HepG2 (cell line): ENCODE data around the gene GDAP1L1. TPM values are rescaled to one million over a fixed set of nuclear protein-coding genes. Genes with fewer than 3 reads are reported as not detected.

Source experiments
- ARID4A ChIP-seq: sonication (generic); formaldehyde crosslinking; IDR thresholded peaks from 2 replicates; pipeline ENCODE4 v1.5.0; 2020; ENCODE audit warnings: mild to moderate bottlenecking, missing genetic modification reagents, borderline replicate concordance
- GATAD2A ChIP-seq: IDR thresholded peaks from 2 replicates; pipeline ENCODE4 v1.6.1; 2016
- LBX2 ChIP-seq: sonication (generic); formaldehyde crosslinking; IDR thresholded peaks from 2 replicates; pipeline ENCODE4 v1.5.0; 2020; ENCODE audit warnings: missing genetic modification reagents, mild to moderate bottlenecking, borderline replicate concordance
- MBD4 ChIP-seq: IDR thresholded peaks from 2 replicates; pipeline ENCODE4 v1.6.1; 2012; ENCODE audit warnings: low read length, inconsistent platforms, borderline replicate concordance
- MNT ChIP-seq: fragments of 450-650 bp; IDR thresholded peaks from 2 replicates; pipeline ENCODE4 v1.6.1; 2016
- MTF1 ChIP-seq: sonication (generic); formaldehyde crosslinking; IDR thresholded peaks from 2 replicates; pipeline ENCODE4 v1.5.0; 2020; ENCODE audit warnings: missing genetic modification reagents
- MXD4 ChIP-seq: IDR thresholded peaks from 2 replicates; pipeline ENCODE4 v1.6.1; 2016; ENCODE audit warnings: mild to moderate bottlenecking, missing biosample characterization, missing genetic modification reagents
- NR2C2 ChIP-seq: sonication (generic); formaldehyde crosslinking; IDR thresholded peaks from 2 replicates; pipeline ENCODE4 v1.4.0; 2020; ENCODE audit warnings: missing genetic modification reagents, mild to moderate bottlenecking, moderate library complexity, borderline replicate concordance
- NR2F2 ChIP-seq: IDR thresholded peaks from 2 replicates; pipeline ENCODE4 v1.6.1; 2012; ENCODE audit warnings: low read depth, inconsistent platforms, borderline replicate concordance
- PTBP1 ChIP-seq: fragments of 200-400 bp; formaldehyde crosslinking; IDR thresholded peaks from 2 replicates; pipeline ENCODE4 v1.6.1; 2018; ENCODE audit warnings: low read length, low read depth; ENCODE audit not compliant: poor library complexity, severe bottlenecking
- RFX1 ChIP-seq: fragments of 450-650 bp; IDR thresholded peaks from 2 replicates; pipeline ENCODE4 v1.6.1; 2017
- SKI ChIP-seq: fragments of 450-650 bp; IDR thresholded peaks from one replicate; pipeline ENCODE4 v1.6.1; 2018; ENCODE audit warnings: mild to moderate bottlenecking; ENCODE audit not compliant: partially characterized antibody
- SUZ12 ChIP-seq: fragments of 150-350 bp; IDR thresholded peaks from 2 replicates; pipeline ENCODE4 v1.6.1; 2014; ENCODE audit warnings: low read depth, low read length
- THRA ChIP-seq: sonication (generic); formaldehyde crosslinking; IDR thresholded peaks from 2 replicates; pipeline ENCODE4 v1.4.0; 2020; ENCODE audit warnings: missing genetic modification reagents, borderline replicate concordance
- ZBTB14 ChIP-seq: sonication (generic); formaldehyde crosslinking; IDR thresholded peaks from 2 replicates; pipeline ENCODE4 v1.4.0; 2020; ENCODE audit warnings: missing genetic modification reagents
- ZFP1 ChIP-seq: IDR thresholded peaks from 2 replicates; pipeline ENCODE4 v1.6.1; 2016
- ZNF232 ChIP-seq: sonication (generic); formaldehyde crosslinking; IDR thresholded peaks from 2 replicates; pipeline ENCODE4 v1.4.0; 2020; ENCODE audit warnings: missing genetic modification reagents, borderline replicate concordance
- ZNF354B ChIP-seq: sonication (generic); formaldehyde crosslinking; IDR thresholded peaks from 2 replicates; pipeline ENCODE4 v1.8.0; 2022; ENCODE audit warnings: mild to moderate bottlenecking, missing genetic modification reagents
- ZNF543 ChIP-seq: sonication (generic); formaldehyde crosslinking; IDR thresholded peaks from 2 replicates; pipeline ENCODE4 v1.4.0; 2020; ENCODE audit warnings: mild to moderate bottlenecking, missing genetic modification reagents
- ZNF597 ChIP-seq: sonication (generic); formaldehyde crosslinking; IDR thresholded peaks from 2 replicates; pipeline ENCODE4 v1.5.0; 2020; ENCODE audit warnings: missing genetic modification reagents
- ZNF605 ChIP-seq: sonication (generic); formaldehyde crosslinking; IDR thresholded peaks from 2 replicates; pipeline ENCODE4 v1.8.0; 2022; ENCODE audit warnings: mild to moderate bottlenecking, missing genetic modification reagents
- polyA plus RNA-seq, 8 experiments: library from polyadenylated mRNA; depleted of rRNA in 3 of 8; stranded (reverse) in 7 of 8; unstranded in 1 of 8; fragments of >200 nt; fragmentation: Illumina TruSeq in 4 of 8; extraction: Trizol in 4 of 8; gene quantifications; 2 replicates each; pipeline versions ENCODE4 v1.2.1 to v1.2.3, GENCODE V29; 2011 to 2016; ENCODE audit warnings: low read depth in 4 of 8, missing spikeins in 1 of 8, mixed read lengths in 1 of 8; ENCODE audit not compliant: insufficient read depth in 1 of 8
- total RNA-seq, 5 experiments: library from RNA; depleted of rRNA; stranded (reverse); fragments of >200 nt; fragmentation: Illumina TruSeq; extraction: Trizol; gene quantifications; 2 replicates each; pipeline ENCODE4 v1.2.3, GENCODE V29; 2016; ENCODE audit warnings: low read depth in 1 of 5

GDAP1L1 gene
- total and polyA plus RNA-seq, 2 of the 13 experiments (the other 11 are each of a cell fraction or from before 2014, with no cell fraction given), result 0.04 TPM; not detected in 1

GRCh38 chr20:44302026-44302669 is 55.0 kb downstream of the GDAP1L1 start (continued):
- peak; percentile 81; the same call in 1 of the 2 replicates for TF ChIP-seq ARID4A (CRISPR knock-in tag)
- peak; percentile 94; the same call in 1 of the 2 replicates for TF ChIP-seq ZNF605 (CRISPR knock-in tag)
- no peak for TF ChIP-seq ZNF597 (CRISPR knock-in tag)
- TF ChIP-seq ZNF543, result peak; percentile 75; the same call in 1 of the 2 replicates
- TF ChIP-seq GATAD2A (CRISPR knock-in tag), result peak; percentile 96
- TF ChIP-seq NR2F2, result no peak; the same call in 1 of the 2 replicates
- peak; percentile 62; the same call in 1 of the 2 replicates for TF ChIP-seq MNT
- 0 out of 2 replicates have a peak, but pooled peaks have one; percentile 67 for TF ChIP-seq ZNF354B (CRISPR knock-in tag)
- TF ChIP-seq ZNF232 (CRISPR knock-in tag), result peak; percentile 90; the same call in 1 of the 2 replicates
- no peak for TF ChIP-seq LBX2 (CRISPR knock-in tag)
- no peak for TF ChIP-seq MTF1
- TF ChIP-seq PTBP1, result no peak
- no peak for TF ChIP-seq SUZ12
- TF ChIP-seq THRA (CRISPR knock-in tag), result no peak; the same call in 1 of the 2 replicates
- TF ChIP-seq MBD4, result no peak
- TF ChIP-seq ZBTB14 (CRISPR knock-in tag), result no peak
- peak; percentile 72 for TF ChIP-seq NR2C2 (CRISPR knock-in tag)
- no peak for TF ChIP-seq RFX1
- TF ChIP-seq ZFP1, result no peak
- no peak; the same call in 1 of the 2 replicates for TF ChIP-seq MXD4
- TF ChIP-seq SKI, result peak; percentile 34
